22Rv1 (cell line): ENCODE measurements around the gene NEUROG1.

Experiments
- H3K27ac ChIP-seq: fragments of 450-650 bp; 2 replicates; pipeline ENCODE4 v1.5.1; 2017
- CTCF ChIP-seq: fragments of 450-650 bp; IDR thresholded peaks from 2 replicates; pipeline ENCODE4 v1.5.1; 2017; ENCODE audit warnings: mild to moderate bottlenecking
- ZFX ChIP-seq: fragments of 450-650 bp; IDR thresholded peaks from 2 replicates; pipeline ENCODE4 v1.6.1; 2017; ENCODE audit warnings: antibody characterized with exemption, borderline replicate concordance

Gene NEUROG1

DNA sequence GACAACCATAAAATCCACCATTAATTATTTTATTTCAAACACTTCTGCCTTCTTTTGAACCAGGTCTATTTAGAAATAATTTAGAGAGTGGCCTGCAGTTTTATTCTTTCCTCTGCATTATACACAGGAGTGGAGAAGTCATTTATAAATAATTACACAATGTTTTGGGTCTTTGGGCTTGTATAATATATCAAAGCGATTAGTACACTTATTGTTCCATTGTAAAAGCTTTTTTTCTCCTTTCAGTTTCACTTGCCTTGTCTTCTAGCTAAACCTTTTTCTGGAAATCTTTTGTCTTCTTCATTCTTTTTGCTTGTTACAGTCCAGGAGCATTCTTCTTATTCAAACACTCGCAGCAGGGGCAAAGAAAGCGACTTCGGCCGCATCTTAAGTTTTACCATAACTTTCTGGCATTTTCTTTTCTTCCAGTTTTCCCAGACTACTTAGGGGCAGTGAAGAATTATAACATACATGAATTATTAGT is 7.3 kb upstream of the NEUROG1 start:
- TF ChIP-seq ZFX, result no peak
- TF ChIP-seq CTCF, result no peak
- no peak overlapping the region for H3K27ac ChIP-seq

GRCh38 chr5:135541807-135542502 is 6.2 kb upstream of the NEUROG1 start:
- TF ChIP-seq CTCF (no peak), ZFX (no peak)
- H3K27ac ChIP-seq, result no peak overlapping the region

- no peak for TF ChIP-seq CTCF
- no peak for TF ChIP-seq ZFX
These were observed 3.8 kb upstream of the NEUROG1 start for GRCh38 chr5:135539430-135540005.

GRCh38 chr5:135538261-135538660 is 2.5 kb upstream of the NEUROG1 start:
- TF ChIP-seq ZFX (no peak), CTCF (no peak)
- H3K27ac ChIP-seq, result no peak overlapping the region

More at GRCh38 chr5:135539430-135540005, 3.8 kb upstream of the NEUROG1 start:
- no peak overlapping the region for H3K27ac ChIP-seq

GRCh38 chr5:135537745-135538144 is 2.0 kb upstream of the NEUROG1 start:
- TF ChIP-seq ZFX (no peak), CTCF (no peak)
- no peak overlapping the region for H3K27ac ChIP-seq

GRCh38 chr5:135537271-135537670 is 1.5 kb upstream of the NEUROG1 start:
- H3K27ac ChIP-seq, result no peak overlapping the region
- TF ChIP-seq ZFX (no peak), CTCF (no peak)

GRCh38 chr5:135535420-135535819 is 344 bp downstream of the NEUROG1 start:
- H3K27ac ChIP-seq, result no peak overlapping the region
- no peak for TF ChIP-seq CTCF
- no peak for TF ChIP-seq ZFX
